Neural progenitor cell (in vitro differentiated cells): Measurements from ENCODE around the gene GPR84. TPM values are rescaled to one million over a fixed set of nuclear protein-coding genes. Genes with fewer than 3 reads are reported as not detected.

Experiments
- DNase-seq: peaks from one replicate; pipeline ENCODE4 v3.0.0-alpha.2; 2016; ENCODE audit warnings: low spot score
- H2AFZ ChIP-seq: fragments of 200-600 bp; sonication (generic); replicated peaks from 2 replicates; pipeline ENCODE4 v1.6.1; 2016; ENCODE audit warnings: antibody characterized with exemption
- H3F3A ChIP-seq: fragments of 200-600 bp; sonication (generic); 2 replicates; pipeline ENCODE4 v1.6.1; 2016; ENCODE audit warnings: antibody characterized with exemption, low read depth
- H3K27ac ChIP-seq: fragments of 200-600 bp; sonication (generic); 2 replicates; pipeline ENCODE4 v1.5.1; 2016; ENCODE audit warnings: mild to moderate bottlenecking
- H3K27me3 ChIP-seq: fragments of 200-600 bp; sonication (generic); 2 replicates; pipeline ENCODE4 v1.6.1; 2016; ENCODE audit warnings: mild to moderate bottlenecking, moderate library complexity
- H3K36me3 ChIP-seq: fragments of 200-600 bp; sonication (generic); 2 replicates; pipeline ENCODE4 v1.5.1; 2016
- H3K4me1 ChIP-seq: fragments of 200-600 bp; sonication (generic); 2 replicates; pipeline ENCODE4 v1.6.1; 2016; ENCODE audit warnings: mixed run types
- H3K4me2 ChIP-seq: fragments of 200-600 bp; sonication (generic); 2 replicates; pipeline ENCODE4 v1.6.1; 2016
- H3K4me3 ChIP-seq: fragments of 200-600 bp; sonication (generic); 2 replicates; pipeline ENCODE4 v1.5.1; 2016
- H3K79me2 ChIP-seq: fragments of 200-600 bp; sonication (generic); 2 replicates; pipeline ENCODE4 v1.6.1; 2016; ENCODE audit warnings: low read depth
- H3K9ac ChIP-seq: fragments of 200-600 bp; sonication (generic); 2 replicates; pipeline ENCODE4 v1.6.1; 2016
- H3K9me3 ChIP-seq: fragments of 200-600 bp; sonication (generic); 2 replicates; pipeline ENCODE4 v1.5.1; 2016; ENCODE audit warnings: low read depth
- H4K20me1 ChIP-seq: fragments of 200-600 bp; sonication (generic); 2 replicates; pipeline ENCODE4 v1.6.1; 2016; ENCODE audit warnings: low read depth
- H3K27ac Mint-ChIP-seq: 3 replicates; pipeline ENCODE4 v1.8.0; 2021; ENCODE audit warnings: mixed read lengths
- H3K27me3 Mint-ChIP-seq: 2 replicates; pipeline ENCODE4 v1.8.0; 2022; ENCODE audit warnings: low read depth, mild to moderate bottlenecking, inconsistent platforms, moderate library complexity, mixed read lengths; ENCODE audit not compliant: insufficient read depth
- H3K36me3 Mint-ChIP-seq: 3 replicates; pipeline ENCODE4 v1.8.0; 2021; ENCODE audit warnings: mixed read lengths
- H3K4me1 Mint-ChIP-seq: 3 replicates; pipeline ENCODE4 v1.8.0; 2021; ENCODE audit warnings: mixed read lengths
- H3K4me3 Mint-ChIP-seq: 3 replicates; pipeline ENCODE4 v1.8.0; 2021; ENCODE audit warnings: mild to moderate bottlenecking, moderate library complexity, mixed read lengths
- H3K9me3 Mint-ChIP-seq: 3 replicates; pipeline ENCODE4 v1.8.0; 2020; ENCODE audit warnings: mixed read lengths
- EZH2 ChIP-seq: fragments of 200-600 bp; sonication (generic); IDR thresholded peaks from 2 replicates; pipeline ENCODE4 v1.6.1; 2017; ENCODE audit warnings: antibody characterized with exemption, mild to moderate bottlenecking, moderate library complexity
- EZH2phosphoT487 ChIP-seq: fragments of 200-600 bp; sonication (generic); IDR thresholded peaks from 2 replicates; pipeline ENCODE4 v1.6.1; 2017; ENCODE audit warnings: antibody characterized with exemption
- total RNA-seq: library from RNA; depleted of rRNA; stranded (reverse); fragments of >200 nt; gene quantifications from 2 replicates; pipeline ENCODE4 v1.2.3, GENCODE V29; 2015; ENCODE audit warnings: low replicate concordance
- TF ChIP-seq, protein P1 (sequence below): fragments of 200-600 bp; sonication (generic); IDR thresholded peaks from 2 replicates; pipeline ENCODE4 v1.5.1; 2017; ENCODE audit warnings: antibody characterized with exemption, mild to moderate bottlenecking

The GPR84 gene
- total RNA-seq, 1 donor from 2014 or later, result not detected

DNA sequence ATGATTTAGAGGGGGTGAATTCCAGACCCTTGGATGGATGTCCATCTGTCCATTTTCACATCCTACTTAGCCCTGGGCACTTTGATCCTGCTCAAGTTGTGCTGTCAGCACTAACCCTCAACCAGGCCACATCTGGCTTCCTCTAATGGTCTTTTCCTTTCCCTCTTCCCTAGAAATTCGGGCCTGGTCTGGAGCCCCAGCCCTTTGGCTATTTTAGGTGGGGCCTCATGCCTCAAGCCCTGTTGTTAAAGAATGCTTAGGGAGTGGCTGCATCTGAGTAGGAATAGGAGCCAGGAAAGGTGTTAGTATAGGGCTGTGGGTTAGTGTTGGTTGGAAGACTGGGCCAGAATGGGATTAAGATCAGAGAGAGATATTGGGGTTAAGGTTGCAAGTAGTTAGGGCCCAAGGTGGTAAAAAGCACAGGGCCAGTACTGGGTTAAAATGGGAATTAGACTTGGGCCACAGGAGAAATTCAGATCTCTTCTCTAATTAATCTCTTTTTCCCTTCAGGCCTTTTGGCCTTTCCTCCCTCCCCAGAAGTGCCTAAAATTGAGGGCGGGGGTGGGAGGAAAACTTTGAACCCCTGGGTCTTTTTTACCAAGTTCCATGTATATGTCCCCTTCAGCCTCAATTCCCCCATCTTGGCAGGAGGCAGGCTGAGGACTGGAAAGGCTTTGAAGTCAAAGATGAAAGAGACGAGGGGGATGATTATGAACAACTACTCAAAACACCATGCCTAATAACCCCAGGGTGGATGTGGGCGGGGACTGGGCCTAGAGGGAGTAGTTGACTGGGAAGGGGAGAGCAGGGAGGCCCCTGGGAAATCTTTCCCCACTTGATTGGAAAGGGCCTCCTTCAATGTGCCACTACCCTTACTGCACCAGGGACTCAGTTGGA, 24.2 kb upstream of the GPR84 start:
- Mint-ChIP-seq H3K9me3 (no peaks in the 10 kb centered on the region), H3K27me3 (no peaks in the 10 kb centered on the region), H3K27ac (peak overlapping the region; percentile 51), H3K36me3 (no peaks in the 10 kb centered on the region), H3K4me1 (peaks cover 75% of the 10 kb centered on the region), H3K4me3 (peak overlapping the region; percentile 23)
- H3F3A ChIP-seq, result peaks cover 61% of the 10 kb centered on the region
- no peaks in the 10 kb centered on the region for H3K27me3 ChIP-seq
- H4K20me1 ChIP-seq, result peaks cover 39% of the 10 kb centered on the region
- no peak for DNase-seq
- H3K9me3 ChIP-seq, result no peaks in the 10 kb centered on the region
- no peak overlapping the region for H3K9ac ChIP-seq
- H3K4me1 ChIP-seq, result peaks cover 85% of the 10 kb centered on the region
- no peak overlapping the region for H3K4me3 ChIP-seq
- H3K27ac ChIP-seq, result peak overlapping the region; percentile 77
- no peak overlapping the region for H2AFZ ChIP-seq
- TF ChIP-seq EZH2phosphoT487, result no peak
- no peak for TF ChIP-seq EZH2
- TF ChIP-seq, protein P1, sequence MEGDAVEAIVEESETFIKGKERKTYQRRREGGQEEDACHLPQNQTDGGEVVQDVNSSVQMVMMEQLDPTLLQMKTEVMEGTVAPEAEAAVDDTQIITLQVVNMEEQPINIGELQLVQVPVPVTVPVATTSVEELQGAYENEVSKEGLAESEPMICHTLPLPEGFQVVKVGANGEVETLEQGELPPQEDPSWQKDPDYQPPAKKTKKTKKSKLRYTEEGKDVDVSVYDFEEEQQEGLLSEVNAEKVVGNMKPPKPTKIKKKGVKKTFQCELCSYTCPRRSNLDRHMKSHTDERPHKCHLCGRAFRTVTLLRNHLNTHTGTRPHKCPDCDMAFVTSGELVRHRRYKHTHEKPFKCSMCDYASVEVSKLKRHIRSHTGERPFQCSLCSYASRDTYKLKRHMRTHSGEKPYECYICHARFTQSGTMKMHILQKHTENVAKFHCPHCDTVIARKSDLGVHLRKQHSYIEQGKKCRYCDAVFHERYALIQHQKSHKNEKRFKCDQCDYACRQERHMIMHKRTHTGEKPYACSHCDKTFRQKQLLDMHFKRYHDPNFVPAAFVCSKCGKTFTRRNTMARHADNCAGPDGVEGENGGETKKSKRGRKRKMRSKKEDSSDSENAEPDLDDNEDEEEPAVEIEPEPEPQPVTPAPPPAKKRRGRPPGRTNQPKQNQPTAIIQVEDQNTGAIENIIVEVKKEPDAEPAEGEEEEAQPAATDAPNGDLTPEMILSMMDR, result no peak
- H3K79me2 ChIP-seq, result peaks cover 29% of the 10 kb centered on the region
- H3K36me3 ChIP-seq, result no peaks in the 10 kb centered on the region
- peak overlapping the region; percentile 41 for H3K4me2 ChIP-seq

DNA sequence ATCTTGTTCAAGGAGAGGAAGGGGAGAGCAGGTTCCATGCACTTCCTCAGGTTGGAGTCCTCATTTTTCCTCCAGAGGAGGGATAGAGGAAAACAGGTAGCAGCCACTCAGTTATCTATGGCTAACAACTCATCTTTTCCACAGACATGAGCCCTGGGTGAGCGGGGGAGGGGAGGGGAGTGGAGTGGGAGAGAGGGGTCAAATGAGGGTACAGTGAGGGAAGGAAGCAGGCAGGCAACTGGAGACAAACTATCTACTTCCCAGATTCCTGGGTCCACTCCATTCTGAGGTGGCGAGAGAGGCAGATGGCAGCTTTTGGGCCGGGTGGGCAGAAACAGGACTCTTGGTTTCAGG, 22.8 kb upstream of the GPR84 start:
- Histone ChIP-seq H3K79me2 (peaks cover 29% of the 10 kb centered on the region), H2AFZ (no peak overlapping the region), H3K9ac (no peak overlapping the region), H3K4me3 (no peak overlapping the region), H3K4me2 (peak overlapping the region; percentile 85), H3K27ac (peak overlapping the region; percentile 5), H3K27me3 (no peaks in the 10 kb centered on the region), H3F3A (peaks cover 55% of the 10 kb centered on the region), H4K20me1 (peaks cover 42% of the 10 kb centered on the region), H3K4me1 (peaks cover 71% of the 10 kb centered on the region), H3K36me3 (no peaks in the 10 kb centered on the region), H3K9me3 (no peaks in the 10 kb centered on the region)
- H3K27me3 Mint-ChIP-seq, result no peaks in the 10 kb centered on the region
- no peak overlapping the region for H3K4me3 Mint-ChIP-seq
- TF ChIP-seq, protein P1, result no peak
- TF ChIP-seq EZH2, result no peak
- no peak for TF ChIP-seq EZH2phosphoT487
- H3K4me1 Mint-ChIP-seq, result peaks cover 68% of the 10 kb centered on the region
- no peak for DNase-seq
- H3K27ac Mint-ChIP-seq, result no peak overlapping the region
- H3K9me3 Mint-ChIP-seq, result no peaks in the 10 kb centered on the region
- H3K36me3 Mint-ChIP-seq, result peaks cover 3% of the 10 kb centered on the region

DNA sequence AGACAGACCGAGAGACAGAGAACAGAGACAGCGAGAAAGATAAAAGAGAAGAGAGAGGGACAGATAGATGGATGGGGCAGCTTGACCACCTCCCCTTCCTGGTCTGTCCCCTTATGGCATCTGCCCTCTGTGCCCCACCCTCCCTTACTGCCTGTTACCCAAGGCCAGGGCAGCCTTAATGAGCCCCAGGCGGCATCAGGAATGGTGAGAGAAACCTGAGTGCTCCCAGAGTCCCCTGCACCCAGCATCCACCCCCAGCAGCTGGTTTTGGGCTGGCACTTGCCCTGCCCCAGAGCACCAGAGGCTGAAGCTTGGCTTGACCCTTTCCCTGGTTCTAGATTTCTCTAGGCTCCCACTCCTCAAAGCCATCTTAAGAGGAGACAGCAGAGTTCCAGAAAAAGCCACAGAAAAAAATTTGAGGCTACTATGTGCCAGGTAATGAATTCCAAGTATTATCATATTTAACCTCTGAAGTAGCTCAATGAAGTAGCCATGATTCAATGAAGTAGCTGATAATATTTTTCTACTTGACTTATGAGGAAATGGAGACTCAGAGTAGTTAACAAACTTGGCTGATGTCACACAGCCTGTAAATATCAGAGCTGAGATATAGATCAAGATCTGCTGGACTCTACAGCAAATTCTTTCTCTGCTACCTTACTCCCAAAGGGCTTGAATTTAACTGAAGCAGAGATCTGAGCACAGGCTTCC, 22.3 kb upstream of the GPR84 start:
- Mint-ChIP-seq H3K4me1 (peaks cover 65% of the 10 kb centered on the region), H3K9me3 (no peaks in the 10 kb centered on the region), H3K36me3 (peaks cover 3% of the 10 kb centered on the region), H3K27me3 (no peaks in the 10 kb centered on the region), H3K4me3 (peak overlapping the region; percentile 4), H3K27ac (peak overlapping the region; percentile 20)
- Histone ChIP-seq H3K4me1 (peaks cover 66% of the 10 kb centered on the region), H4K20me1 (peaks cover 45% of the 10 kb centered on the region), H3K4me3 (no peak overlapping the region), H2AFZ (no peak overlapping the region), H3K36me3 (no peaks in the 10 kb centered on the region), H3F3A (peaks cover 58% of the 10 kb centered on the region), H3K9me3 (no peaks in the 10 kb centered on the region), H3K4me2 (peak overlapping the region; percentile 85), H3K27me3 (no peaks in the 10 kb centered on the region), H3K9ac (no peak overlapping the region), H3K27ac (peak overlapping the region; percentile 5), H3K79me2 (peaks cover 29% of the 10 kb centered on the region)
- TF ChIP-seq, protein P1, result no peak
- no peak for TF ChIP-seq EZH2
- TF ChIP-seq EZH2phosphoT487, result no peak
- no peak for DNase-seq
